ENCODE data around the gene AGAP1. TPM values are rescaled to one million over a fixed set of nuclear protein-coding genes. Genes with fewer than 3 reads are reported as not detected.

Gene AGAP1
- total RNA-seq = 7.9 and 8.0 TPM in 2 replicates

DNA sequence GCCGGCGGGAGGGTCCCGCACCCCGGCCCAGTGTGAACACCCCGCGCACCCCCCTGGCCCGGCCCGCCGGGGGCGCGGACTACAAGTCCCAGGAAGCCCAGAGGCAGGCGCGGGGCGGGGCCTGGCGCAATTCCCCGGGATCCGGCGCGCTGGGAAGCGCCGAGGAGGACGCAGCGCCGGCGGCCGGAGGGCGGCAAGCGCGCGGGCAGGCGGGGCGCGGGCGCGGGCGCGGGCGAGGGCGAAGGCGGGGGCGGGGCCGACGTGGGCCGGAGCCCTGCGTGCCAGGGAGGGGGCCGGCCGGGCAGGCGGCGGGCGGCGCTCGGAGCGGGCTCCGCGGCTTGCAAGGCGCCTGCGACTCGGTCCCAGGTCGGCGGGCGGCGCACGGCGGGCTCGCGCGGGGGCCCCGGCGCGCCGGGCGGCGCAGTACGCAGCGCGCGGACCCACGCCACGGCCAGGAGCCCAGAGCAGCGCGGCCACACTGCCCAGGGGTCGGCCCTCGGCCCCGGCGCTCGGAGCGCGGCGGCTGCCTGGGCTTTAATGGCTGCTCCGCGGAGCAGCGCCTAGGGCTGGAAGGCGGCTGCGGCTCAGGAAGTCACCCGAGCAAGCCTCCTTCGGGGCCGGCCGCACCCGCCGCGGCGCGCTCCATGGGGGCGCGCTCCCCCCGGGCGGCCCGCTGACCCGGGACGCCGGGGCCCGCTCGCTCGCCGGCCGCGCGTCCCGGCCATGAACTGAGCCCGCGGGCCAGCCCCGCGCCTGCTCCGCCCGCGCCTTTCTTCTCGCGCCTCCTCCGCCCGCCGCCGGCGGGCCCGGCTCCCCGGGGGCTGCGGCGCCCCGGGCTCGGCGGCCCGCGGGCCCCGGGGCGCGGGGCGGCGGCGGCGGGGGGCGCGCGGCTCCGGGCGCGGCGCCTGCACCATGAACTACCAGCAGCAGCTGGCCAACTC is at the start of gene AGAP1:
AGAP1 (plus strand) TSS at position 269 of the 941 bp plus-strand sequence.

DNA sequence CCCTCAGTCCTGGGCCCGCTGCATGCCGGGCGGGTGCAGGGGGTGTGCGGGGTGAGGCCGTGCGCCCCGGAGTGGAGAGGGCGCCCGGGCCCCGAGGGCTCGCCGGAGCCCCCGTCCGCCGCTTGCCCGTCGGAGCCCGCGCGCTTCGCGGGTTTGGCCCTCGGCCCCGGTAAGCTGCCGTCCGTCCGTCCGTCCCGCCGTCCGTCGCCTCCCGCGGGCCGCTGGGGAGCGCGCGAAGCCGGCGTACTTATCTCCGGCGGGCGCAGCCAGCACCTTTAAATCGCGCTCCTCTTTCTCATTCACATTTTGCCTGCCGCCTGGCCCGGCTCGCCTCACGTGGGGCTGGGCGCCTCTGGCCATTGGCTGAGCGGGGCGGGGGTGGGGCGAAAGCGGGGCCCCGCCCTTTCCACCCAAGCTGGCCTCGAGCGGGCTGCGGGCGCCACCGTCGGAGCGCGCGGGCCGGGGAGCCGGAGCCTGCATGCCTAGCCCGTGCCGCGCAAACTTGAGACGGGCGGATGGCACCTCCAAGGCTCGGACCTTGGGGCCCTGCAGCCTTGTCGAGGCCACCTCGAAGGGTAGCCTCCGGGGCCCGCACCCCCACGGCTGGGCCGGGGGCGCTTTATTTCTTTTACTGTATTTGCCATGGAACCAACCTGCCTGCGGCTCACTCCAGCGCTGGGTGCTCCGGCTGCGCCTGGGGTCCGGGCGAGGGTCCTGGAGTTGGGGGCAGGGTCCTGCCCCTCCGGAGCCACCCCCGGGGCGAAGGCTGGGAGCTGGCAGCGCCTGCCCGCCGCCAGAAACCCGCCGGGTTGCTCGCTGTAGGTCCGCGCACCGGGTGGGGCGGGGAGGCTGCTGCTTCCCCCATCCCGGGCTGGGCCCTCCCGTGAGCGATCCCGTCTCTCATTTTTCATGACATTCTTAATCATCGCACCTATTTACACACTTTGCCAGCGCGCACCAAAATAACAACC is 674.6 kb downstream of the AGAP1 start, which contains the start of gene GBX2:
GBX2 (minus strand) TSS at position 277 of the 971 bp plus-strand sequence. CDS start 415 bp downstream, outside the sequence.

Data from aortic smooth muscle cell (primary cell).